UCSD-AML1 (cell line): ENCODE results near the gene POU6F2.
"Not testable (repeated sequence)": the region's sequence is repeated elsewhere in the genome, so short reads cannot be mapped to it uniquely, and the experiment has no call there.

Experiments used
- DNase-seq: peaks from one replicate; lab custom pipeline; 2025; ENCODE audit not compliant: unreplicated experiment; lab: John Stamatoyannopoulos, UW

The POU6F2 gene

DNA sequence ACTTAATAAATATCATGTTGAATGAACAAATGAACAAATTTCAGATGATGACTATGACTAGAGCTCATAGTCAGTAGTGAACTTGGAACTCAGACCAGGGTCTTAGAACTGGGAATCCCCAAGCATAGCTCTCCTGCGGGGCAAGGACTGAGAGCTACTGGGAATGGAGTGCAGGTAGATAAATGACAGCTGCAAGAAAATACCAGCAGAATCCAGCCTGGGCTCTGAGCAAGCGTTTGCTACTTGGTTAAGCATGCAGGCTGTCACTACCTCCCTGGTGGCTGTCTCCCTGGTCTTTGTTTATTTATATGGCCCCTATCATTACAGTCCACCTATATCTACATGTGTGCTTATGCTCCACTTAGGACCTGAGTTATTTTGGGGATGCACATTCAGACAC lies 208.4 kb downstream of the POU6F2 start:
- DNase-seq = no peak

DNA sequence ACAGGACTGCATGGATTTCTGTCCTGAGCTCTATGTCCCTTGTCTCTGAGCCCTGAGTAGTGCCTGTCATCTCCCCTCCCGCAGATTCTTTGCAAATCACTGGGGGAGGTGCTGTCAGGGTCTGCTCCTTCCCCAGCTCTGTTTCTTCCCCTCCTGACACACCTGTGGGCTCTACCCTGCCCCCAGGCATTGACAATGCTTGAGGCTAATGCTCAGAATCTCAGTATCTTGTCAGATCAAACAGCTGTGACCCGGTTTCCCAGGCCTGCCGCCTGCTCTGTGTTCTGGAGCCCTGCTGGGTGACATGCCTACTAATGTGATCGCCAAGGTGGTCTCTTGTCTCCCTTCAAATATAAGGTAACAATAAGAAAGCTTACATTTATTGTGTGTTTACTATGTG lies 209.0 kb downstream of the POU6F2 start:
- DNase-seq = no peak

DNA sequence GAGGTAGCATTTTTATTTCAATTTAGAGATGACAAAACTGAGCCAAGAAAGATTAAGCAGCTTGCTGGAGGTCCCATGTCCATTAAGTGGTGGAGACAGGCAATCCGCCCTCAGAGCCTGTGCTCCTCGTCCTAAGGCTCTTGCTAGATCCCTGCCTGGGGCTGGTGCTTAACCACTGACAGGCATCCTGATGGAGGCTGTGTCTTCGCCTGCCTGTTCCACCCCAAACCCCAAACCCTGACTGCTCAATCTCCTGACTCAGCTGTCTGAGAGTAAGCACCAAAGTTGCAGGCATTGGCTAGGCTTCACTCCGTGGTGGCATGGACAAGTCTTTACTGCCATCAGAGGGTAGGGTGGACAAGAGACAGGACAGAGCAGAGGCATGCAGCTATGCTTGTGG lies 209.4 kb downstream of the POU6F2 start:
- DNase-seq = no peak

DNA sequence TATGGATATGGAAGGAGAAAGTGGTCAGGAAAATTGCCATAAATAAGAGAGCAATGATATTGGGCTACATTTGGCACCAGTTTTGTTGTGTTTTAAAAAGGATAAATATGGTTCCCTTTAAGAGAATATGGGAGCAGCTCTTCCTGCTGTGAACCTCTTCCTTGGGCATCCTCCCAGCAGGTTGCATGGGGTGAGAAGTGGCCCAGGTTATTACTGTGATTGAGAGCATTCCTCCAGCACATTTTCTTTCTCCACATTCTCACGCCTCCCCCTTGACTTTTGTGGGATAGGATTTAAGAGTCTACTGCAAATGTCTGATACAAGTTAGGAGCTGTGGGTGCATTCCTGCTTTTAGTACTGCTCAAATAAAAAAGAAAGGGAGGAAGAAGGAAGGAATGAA lies 214.8 kb downstream of the POU6F2 start:
- no peak for DNase-seq

DNA sequence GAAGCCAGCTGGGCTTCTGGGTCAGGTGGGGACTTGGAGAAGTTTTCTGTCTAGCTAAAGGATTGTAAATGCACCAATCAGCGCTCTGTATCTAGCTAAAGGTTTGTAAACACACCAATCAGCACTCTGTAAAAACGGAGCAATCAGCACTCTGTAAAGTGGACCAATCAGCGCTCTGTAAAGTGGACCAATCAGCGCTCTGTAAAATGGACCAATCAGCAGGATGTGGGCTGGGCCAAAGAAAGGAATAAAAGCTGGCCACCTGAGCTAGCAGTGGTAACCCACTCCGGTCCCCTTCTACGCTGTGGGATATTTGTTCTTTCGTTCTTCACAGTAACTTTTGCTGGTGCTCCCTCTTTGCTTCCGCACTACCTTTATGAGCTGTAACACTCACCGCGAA lies 216.7 kb downstream of the POU6F2 start:
- DNase-seq = not testable (repeated sequence)

DNA sequence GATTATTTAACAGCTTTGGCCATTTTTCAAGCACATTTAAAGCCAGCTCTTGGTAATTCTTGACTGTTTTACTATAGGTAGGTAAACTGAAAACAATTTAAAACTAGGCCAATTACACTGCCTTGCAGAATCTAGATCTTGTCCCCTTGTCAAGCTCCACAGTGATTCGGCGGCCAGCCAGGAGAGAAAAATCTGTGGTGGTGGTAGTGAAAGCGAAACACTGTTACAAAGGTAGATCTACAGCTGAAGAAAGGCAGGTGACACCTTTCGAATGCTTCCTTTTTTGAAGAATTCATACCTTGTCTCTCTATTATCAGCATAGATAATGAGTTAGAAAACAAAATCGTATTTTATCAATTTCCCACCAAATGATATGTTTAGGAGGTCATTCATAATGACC lies 218.3 kb downstream of the POU6F2 start:
- DNase-seq = no peak

DNA sequence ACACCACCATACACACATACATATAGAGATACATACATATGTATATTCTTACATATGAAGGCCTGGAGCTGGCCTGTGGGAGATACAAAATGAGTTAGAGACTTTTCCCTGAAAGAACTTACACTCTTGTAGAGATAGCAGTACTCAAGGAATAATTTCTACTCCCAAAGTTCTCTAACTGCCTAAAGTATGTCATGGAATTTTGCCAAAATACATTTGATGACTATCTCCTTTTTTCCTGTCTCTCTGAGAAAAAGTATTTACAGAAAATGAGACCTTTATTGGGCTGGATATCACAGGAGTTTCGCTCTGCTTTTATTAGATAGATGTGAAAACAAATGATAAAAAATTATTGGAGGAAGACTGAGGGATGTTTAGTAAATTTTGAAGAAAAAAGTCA lies 220.1 kb downstream of the POU6F2 start:
- no peak for DNase-seq

DNA sequence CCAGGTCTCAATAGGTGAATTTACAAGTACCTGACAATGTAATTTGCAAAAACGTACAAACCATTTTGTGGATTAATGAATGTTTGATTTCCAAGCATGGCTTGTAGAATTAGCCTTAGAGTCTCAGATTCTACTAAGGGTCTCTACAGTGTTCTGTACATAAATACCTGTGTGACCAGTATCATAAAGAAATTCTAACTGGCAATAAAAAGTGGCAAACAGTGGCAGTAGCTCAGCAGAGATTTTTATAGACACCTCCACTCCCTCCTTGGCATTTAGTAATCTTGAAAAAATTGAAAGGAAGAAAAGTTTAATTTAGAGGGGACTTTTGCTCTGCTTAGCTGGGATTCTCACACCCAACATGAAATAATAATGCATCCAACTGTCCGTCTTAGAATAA lies 220.8 kb downstream of the POU6F2 start:
- no peak for DNase-seq

DNA sequence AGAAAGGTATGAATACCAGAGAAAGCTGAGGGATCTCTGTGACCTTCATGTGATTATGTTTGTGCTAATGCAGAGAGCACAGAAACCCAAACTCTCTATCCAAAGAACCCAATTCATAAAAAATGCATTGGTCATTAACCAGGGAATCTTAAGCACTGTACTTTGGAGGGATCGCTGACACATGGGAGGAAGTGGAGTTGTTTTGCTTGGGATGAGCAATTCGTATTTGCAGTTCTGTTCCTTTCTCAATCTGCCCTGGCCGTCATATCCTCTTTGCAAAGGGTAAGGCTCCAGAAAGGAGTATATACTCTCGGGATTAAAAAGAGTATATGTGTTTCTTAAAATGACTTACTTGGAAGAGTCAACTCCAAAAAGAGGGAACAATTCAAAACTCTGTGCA lies 221.3 kb downstream of the POU6F2 start:
- no peak for DNase-seq

DNA sequence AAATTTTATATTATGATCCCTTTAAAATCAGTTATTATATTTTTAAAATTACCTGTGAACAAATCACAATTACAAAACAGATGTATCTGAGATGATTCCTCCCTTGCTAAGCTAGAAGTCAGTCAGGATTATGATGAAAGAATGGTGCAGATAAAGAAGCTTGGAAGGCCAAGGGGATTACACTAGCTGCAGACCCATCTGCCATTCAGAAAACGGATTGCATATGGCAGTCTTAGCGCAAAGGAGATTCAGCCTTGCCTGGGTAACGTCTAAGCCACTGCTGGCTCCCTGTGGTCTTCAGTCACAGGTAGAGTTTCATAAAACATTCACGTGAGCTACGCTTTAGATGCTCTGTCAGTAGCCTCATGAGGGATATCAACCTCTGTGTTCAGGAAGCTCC lies 222.2 kb downstream of the POU6F2 start:
- DNase-seq = no peak

DNA sequence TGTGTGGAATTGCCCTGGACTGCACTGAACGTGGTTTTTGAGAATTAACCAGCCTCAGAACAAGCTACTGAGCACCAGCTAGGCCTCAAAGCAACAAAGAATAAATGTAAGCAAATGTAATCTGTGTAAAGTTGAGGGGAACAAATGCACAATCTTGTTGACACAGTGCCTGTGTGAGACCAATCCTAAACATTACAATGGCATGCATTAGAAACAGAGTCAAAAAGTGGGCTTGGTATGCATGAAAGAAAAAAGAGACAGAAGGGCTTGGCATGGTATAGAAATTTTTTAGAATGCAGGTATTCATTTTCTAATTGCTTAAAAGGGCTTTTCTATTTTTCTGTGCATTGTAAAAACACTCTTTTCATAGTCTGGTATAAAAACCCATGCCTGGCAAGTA lies 224.3 kb downstream of the POU6F2 start:
- DNase-seq = no peak

DNA sequence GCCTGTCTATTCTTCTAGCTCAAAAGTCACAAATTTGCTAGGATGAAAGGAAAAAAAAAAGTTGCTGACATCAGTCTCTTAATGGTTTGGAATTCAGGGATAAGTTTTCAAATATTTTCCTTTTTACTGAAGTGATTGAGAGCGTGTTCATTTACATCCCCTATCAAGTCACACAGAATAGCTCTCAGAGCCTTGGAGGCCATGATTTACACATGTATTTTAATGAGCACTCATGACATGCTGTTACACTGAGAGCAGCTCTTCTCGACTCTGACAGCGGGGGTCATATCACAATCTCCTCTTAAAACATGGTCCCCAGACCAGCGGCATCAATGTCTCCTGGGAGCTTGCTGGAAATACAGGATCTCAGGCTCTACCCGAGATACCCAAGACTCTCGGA lies 232.7 kb downstream of the POU6F2 start:
- no peak for DNase-seq

DNA sequence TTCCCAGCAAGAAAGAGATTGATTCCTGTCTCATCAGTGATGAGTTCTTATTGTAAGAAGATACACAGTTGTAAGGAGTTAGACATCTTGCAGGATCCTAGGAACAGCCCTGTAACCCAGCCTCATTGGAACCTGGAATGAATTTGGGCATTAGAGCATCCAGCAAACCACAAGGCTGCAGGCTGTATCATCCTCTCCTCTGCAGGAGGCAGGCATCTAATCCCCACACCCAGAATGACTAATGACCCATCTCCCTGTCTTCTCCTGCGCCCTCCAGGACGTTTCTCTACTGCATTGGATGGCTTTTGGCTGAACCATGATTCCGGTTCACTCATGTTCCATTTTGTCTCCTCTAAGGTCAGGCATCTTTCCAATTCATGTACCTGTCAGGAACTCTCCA lies 233.9 kb downstream of the POU6F2 start:
- DNase-seq = no peak

DNA sequence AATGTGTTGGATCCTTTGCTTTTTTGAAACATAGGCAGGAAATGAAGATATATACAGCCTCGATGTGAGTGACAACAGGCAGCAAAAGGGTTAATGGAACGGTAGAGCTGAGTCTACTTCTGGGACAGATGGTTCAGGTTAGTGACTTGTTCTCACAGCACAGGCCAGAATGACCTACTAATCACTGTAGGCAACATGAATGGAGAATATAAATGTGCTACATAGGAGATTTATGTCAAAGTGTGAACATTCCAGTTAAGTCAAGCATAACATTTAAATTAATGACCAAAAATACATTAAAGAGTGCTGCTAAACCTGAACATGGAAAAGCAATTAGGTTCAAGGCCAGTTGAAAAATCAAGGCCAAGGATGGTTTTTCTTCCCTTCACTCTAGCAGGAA lies 235.2 kb downstream of the POU6F2 start:
- no peak for DNase-seq

DNA sequence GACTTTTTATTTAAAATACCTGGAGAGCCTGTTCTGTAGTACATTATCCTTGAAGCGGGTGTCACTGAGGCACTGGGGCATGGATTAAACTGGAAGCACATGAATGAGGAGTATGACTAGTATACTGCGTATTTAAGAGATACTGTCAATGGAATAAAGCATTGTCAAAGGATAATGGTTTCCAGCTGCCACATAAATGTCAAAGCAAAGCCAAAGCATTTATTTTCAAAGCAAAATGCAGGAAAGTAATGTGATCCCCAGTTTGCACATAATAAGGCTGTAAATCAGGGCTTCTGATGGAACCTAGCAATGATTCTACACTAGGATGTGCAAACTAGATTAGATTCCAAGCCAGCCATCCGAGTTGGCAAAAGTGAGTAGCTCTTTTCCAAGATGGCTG lies 240.1 kb downstream of the POU6F2 start:
- DNase-seq = no peak

DNA sequence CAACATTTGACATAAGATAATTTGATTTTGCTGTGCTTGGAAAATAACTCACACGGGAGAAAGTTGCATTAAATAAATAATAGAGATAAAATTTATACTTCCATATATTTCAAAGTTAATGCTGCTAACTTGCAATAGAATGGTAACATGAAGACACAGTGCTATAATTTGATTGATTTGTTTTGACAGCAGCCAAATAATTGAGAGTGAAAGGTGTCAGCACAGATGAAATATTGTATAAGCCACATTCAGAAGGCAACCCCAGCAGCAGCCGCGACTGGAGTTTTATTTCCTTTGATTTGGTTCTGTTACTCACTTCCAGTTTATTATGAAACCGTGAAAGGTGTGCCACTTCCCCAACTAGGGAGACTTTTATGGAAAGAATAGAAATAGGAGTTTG lies 242.2 kb downstream of the POU6F2 start:
- no peak for DNase-seq

DNA sequence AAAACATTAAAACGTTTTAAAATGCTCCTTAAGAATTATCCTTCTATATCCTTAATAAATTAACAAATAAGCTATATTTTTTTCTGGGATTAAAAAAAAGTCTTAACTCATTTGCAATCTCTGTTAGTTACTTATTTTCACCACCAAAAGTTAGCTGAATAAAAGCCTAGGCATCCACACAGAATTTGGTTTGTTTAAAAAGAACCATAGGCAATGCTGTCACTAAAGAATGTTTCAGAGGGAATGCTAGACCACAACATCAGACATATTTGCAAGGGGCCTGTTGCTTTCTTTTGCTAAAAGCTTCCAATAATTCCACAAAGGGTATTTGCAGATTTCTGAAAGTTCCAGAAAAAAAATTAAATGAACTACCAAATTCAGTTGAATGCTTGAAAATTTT lies 244.2 kb downstream of the POU6F2 start:
- DNase-seq = no peak

DNA sequence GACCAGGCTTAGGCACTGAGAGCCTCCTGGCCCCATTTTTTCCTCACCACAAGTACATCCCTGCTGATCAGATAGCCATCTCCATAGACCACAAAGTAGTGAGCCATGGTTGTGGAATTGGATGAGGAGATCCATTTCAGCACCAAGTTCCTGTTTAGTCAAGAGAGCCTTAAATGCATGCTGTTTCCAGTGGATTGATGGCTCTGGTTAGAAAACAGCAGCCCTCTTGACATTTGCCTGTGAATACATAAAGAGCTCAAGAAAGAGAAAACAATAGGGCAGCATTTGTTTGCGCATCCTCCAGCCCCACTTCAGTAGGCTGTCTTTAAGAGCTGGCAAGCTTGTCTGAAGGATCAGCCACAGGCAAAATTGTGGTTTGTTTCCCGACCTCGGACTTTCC lies 251.2 kb downstream of the POU6F2 start:
- no peak for DNase-seq

DNA sequence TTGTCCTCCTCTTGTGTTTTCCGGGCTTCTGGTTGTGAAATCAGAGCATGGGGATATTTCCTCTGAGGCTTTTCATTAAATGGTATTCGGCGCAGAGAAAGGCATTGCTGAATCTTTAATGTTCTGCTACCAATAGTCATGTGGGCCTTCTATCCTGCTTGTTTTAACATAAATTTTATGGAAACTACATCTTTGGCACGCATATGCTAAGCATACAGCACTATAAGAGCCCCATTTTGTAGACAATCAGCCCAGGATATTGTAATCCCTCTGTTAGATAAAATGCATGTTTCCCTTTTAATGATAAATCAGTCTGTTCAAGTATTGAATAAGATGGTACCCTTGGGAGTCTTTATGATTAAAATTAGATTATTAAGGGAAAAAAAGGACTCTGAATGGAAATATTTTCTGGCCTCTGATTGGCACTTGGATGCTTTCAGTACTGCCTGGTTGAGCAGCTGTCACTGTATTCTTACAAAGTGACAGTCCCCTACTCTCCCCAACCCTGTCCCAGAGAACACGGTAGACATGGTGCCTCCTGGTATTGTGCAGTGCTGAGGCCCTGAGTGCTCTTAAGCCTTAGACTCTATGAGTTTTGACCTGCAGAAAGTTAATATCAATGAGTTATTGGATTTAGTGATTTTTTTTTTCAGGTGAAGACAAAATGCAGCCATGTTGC lies 256.3 kb downstream of the POU6F2 start:
- DNase-seq = no peak

DNA sequence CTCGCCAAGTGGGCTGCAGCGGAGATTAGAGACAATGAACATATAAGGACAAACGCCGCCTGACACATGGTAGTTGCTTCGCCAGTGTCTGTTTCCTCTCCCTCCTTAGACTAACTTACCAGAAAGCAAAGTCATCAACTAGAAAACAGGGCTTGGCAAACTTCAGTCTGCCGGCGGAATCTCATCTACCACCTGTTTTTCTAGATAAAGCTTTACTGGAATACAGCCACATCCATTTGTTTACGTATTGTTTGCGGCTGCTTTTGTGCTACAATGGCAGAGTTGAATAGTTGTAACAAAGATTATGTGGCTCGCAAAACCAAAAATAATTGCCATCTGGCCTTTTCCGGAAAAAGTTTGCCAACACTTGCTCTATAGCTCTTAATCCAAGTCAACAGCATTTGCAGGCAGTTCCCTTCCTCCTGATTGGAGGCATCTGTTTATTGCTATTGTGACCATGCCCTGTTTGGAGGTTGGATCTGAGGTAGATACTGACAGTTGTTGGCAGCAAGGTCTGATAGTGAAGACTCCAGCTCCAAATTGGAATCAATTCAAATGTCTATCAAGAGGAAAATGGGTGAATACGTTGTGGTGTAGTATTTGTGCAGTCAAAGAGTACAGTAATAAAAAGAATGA lies 260.6 kb downstream of the POU6F2 start:
- DNase-seq = no peak

DNA sequence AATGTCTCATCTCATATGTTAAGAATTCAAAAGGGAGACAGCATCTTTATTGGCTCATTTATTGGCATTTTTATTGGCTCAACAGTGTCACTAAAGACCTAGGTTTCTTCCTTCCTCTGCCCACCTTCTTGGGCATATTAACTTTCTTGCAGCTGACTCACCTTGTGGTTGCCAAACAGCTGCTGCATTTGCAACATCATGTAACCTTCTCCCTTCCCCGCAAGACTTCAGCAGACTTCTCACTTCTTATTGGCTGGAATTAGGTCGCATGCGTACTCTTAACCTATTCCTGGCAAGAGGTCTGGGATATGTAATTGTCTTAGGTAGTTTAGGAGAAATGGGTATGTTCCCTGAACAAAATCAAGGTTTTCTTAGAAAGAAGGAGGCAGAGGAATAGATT lies 263.2 kb downstream of the POU6F2 start:
- DNase-seq = no peak

DNA sequence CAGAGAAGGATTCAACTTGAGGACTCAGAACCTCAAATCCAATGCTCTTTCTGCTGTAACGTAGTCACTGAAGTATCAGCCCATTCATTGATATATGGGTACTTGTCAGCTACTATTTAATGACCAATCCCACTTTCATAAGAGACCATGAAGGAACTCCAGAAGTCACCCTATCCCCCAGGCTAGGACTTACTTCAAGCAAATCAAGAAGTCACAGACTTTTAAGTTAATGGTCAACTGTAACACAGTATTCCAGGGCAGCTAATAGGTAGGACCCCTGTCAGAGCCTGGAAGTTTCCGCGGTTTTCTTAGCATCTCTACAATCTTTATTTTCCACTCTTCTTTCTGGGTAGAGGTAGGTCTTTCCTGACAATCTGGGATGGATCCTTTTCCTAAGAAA lies 269.9 kb downstream of the POU6F2 start:
- no peak for DNase-seq

DNA sequence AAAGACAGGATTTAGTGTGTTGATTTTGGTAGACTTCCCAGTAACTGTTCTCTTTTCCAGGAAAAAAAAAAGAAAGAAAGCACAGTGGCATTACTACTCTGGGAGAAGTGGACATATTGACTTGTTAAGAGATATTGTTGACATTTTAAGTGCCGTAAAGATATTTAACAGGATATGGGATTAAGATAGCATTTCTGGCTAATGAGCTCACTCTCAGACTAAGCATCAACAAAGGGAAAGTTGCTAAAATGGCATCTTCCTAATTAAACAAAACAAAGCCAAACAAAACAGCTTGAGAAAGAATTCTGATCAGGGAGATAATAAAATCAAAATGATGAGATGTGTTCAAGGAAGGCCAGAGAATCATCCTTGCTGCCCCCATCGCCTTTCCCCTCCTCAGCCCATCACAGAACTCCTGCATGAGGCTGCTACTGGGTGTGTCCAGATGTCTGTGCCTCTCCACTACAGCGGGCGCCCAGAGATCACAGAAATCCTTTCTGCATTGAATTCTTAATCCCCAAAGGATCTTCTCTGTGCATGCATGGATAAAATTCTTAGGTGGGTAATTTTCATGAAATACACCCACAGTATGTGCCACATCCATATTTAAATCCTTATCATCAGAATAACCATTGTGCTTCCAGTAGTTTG lies 270.5 kb downstream of the POU6F2 start:
- no peak for DNase-seq
